Muscle of leg (tissue), 11 donors: Measurements from ENCODE around the gene CBX1. TPM values are rescaled to one million over a fixed set of nuclear protein-coding genes. Genes with fewer than 3 reads are reported as not detected.

ENCODE experiments used
- DNase-seq: peaks from one replicate; pipeline ENCODE4 v3.0.0; 2013
- H3K27ac ChIP-seq: one replicate; pipeline ENCODE4 v1.5.1; 2013; ENCODE audit warnings: mild to moderate bottlenecking, low read length, control low read depth
- H3K27me3 ChIP-seq: one replicate; pipeline ENCODE4 v1.6.1; 2013; ENCODE audit warnings: low read length; ENCODE audit not compliant: control insufficient read depth, insufficient read depth
- H3K36me3 ChIP-seq: one replicate; pipeline ENCODE4 v1.6.1; 2013; ENCODE audit warnings: low read length; ENCODE audit not compliant: control insufficient read depth, insufficient read depth
- H3K4me1 ChIP-seq: one replicate; pipeline ENCODE4 v1.6.1; 2013; ENCODE audit warnings: low read length; ENCODE audit not compliant: control insufficient read depth, insufficient read depth
- H3K4me3 ChIP-seq: one replicate; pipeline ENCODE4 v1.5.1; 2013; ENCODE audit warnings: low read length, control low read depth
- H3K9me3 ChIP-seq: replicated peaks from 2 replicates; pipeline ENCODE4 v1.6.1; 2013; ENCODE audit warnings: low read depth, low read length; ENCODE audit not compliant: control insufficient read depth
- WGBS: methylation state at CpG from one replicate; pipeline ENCODE4 v1.1.5; 2013; ENCODE audit warnings: missing lambda C conversion rate; ENCODE audit not compliant: insufficient coverage; 5-methylcytosine and 5-hydroxymethylcytosine counted together
- polyA plus RNA-seq, 8 donors: library from polyadenylated mRNA; unstranded; fragments of 120-200 nt; gene quantifications; one replicate each; pipeline versions ENCODE4 v1.2.1 to v1.2.3, GENCODE V29; 2013; ENCODE audit warnings: inconsistent platforms in 1 of 8, low replicate concordance in 1 of 8; ENCODE audit not compliant: insufficient read length in 8 of 8, insufficient read depth in 1 of 8
- total RNA-seq: library from RNA; stranded (reverse); fragments of 120-200 nt; gene quantifications from one replicate; pipeline ENCODE4 v1.2.4, GENCODE V29; 2013

CBX1 gene
- total and polyA plus RNA-seq, 9 donors = 54.0 to 118 (median 87.4) TPM

- no CpG with 5 or more reads among the region's 1 CpG for WGBS
- Histone ChIP-seq H3K36me3 (peaks cover 62% of the 10 kb centered on the region), H3K27me3 (no peaks in the 10 kb centered on the region), H3K9me3 (no peaks in the 10 kb centered on the region), H3K4me3 (no peak overlapping the region), H3K4me1 (peaks cover 3% of the 10 kb centered on the region), H3K27ac (no peak overlapping the region)
- DNase-seq = no peak
Observed at GRCh38 chr17:48066192-48066591, 35.1 kb downstream of the CBX1 start.

GRCh38 chr17:48064638-48065037 is 36.6 kb downstream of the CBX1 start:
- peaks cover 65% of the 10 kb centered on the region for H3K36me3 ChIP-seq
- H3K27me3 ChIP-seq = no peaks in the 10 kb centered on the region
- WGBS = no CpG with 5 or more reads among the region's 3 CpGs
- no peaks in the 10 kb centered on the region for H3K9me3 ChIP-seq
- H3K4me1 ChIP-seq = peaks cover 3% of the 10 kb centered on the region
- no peak overlapping the region for H3K4me3 ChIP-seq
- peak overlapping the region; percentile 62 for H3K27ac ChIP-seq
- peak; percentile 35 for DNase-seq

GRCh38 chr17:48062273-48062672 is 39.0 kb downstream of the CBX1 start:
- WGBS = 97% methylated on average over 5 of the region's 7 CpGs
- Histone ChIP-seq H3K9me3 (no peaks in the 10 kb centered on the region), H3K4me3 (no peak overlapping the region), H3K27ac (no peak overlapping the region), H3K27me3 (no peaks in the 10 kb centered on the region), H3K36me3 (peaks cover 79% of the 10 kb centered on the region), H3K4me1 (peaks cover 3% of the 10 kb centered on the region)
- no peak for DNase-seq

- H3K9me3 ChIP-seq = no peaks in the 10 kb centered on the region
- DNase-seq = no peak
- no peaks in the 10 kb centered on the region for H3K27me3 ChIP-seq
- WGBS = 73% methylated on average over 3 of the region's 7 CpGs
- peaks cover 8% of the 10 kb centered on the region for H3K4me1 ChIP-seq
- peaks cover 84% of the 10 kb centered on the region for H3K36me3 ChIP-seq
- no peak overlapping the region for H3K4me3 ChIP-seq
- no peak overlapping the region for H3K27ac ChIP-seq
Observed at GRCh38 chr17:48060249-48060648, 41.0 kb downstream of the CBX1 start.

- peaks cover 19% of the 10 kb centered on the region for H3K4me1 ChIP-seq
- H3K4me3 ChIP-seq = no peak overlapping the region
Observed at GRCh38 chr17:48059125-48059668, 42.1 kb downstream of the CBX1 start.

GRCh38 chr17:48058393-48059124 is 42.7 kb downstream of the CBX1 start:
- Histone ChIP-seq H3K4me1 (peaks cover 23% of the 10 kb centered on the region), H3K4me3 (no peak overlapping the region), H3K27ac (no peak overlapping the region), H3K27me3 (no peaks in the 10 kb centered on the region), H3K9me3 (no peaks in the 10 kb centered on the region), H3K36me3 (peaks cover 85% of the 10 kb centered on the region)
- DNase-seq = no peak
- WGBS = 84% methylated on average over 9 of the region's 11 CpGs

More at GRCh38 chr17:48059125-48059668, 42.1 kb downstream of the CBX1 start:
- no peaks in the 10 kb centered on the region for H3K27me3 ChIP-seq
- H3K36me3 ChIP-seq = peaks cover 83% of the 10 kb centered on the region
- WGBS = 92% methylated on average over 31 of the region's 32 CpGs
- no peak for DNase-seq
- H3K27ac ChIP-seq = no peak overlapping the region
- H3K9me3 ChIP-seq = no peaks in the 10 kb centered on the region

GRCh38 chr17:48057626-48058025 is 43.7 kb downstream of the CBX1 start:
- H3K4me1 ChIP-seq = peaks cover 32% of the 10 kb centered on the region
- H3K27ac ChIP-seq = no peak overlapping the region
- no CpG with 5 or more reads among the region's 4 CpGs for WGBS
- H3K27me3 ChIP-seq = no peaks in the 10 kb centered on the region
- no peak for DNase-seq
- no peak overlapping the region for H3K4me3 ChIP-seq
- H3K36me3 ChIP-seq = peaks cover 93% of the 10 kb centered on the region
- H3K9me3 ChIP-seq = no peaks in the 10 kb centered on the region

GRCh38 chr17:48056879-48057278 is 44.4 kb downstream of the CBX1 start:
- Histone ChIP-seq H3K27me3 (no peaks in the 10 kb centered on the region), H3K36me3 (peaks cover 93% of the 10 kb centered on the region), H3K9me3 (no peaks in the 10 kb centered on the region), H3K4me1 (peaks cover 39% of the 10 kb centered on the region), H3K27ac (no peak overlapping the region), H3K4me3 (no peak overlapping the region)
- 66% methylated on average over 2 of the region's 2 CpGs for WGBS
- DNase-seq = no peak

GRCh38 chr17:48056246-48056745 is 45.0 kb downstream of the CBX1 start:
- H3K9me3 ChIP-seq = no peaks in the 10 kb centered on the region
- peaks cover 45% of the 10 kb centered on the region for H3K4me1 ChIP-seq
- H3K4me3 ChIP-seq = no peak overlapping the region
- DNase-seq = no peak
- H3K27me3 ChIP-seq = no peaks in the 10 kb centered on the region
- no peak overlapping the region for H3K27ac ChIP-seq
- 82% methylated on average over 2 of the region's 10 CpGs for WGBS
- peaks cover 93% of the 10 kb centered on the region for H3K36me3 ChIP-seq

- Histone ChIP-seq H3K27ac (no peak overlapping the region), H3K9me3 (no peaks in the 10 kb centered on the region), H3K4me1 (peaks cover 51% of the 10 kb centered on the region), H3K36me3 (peaks cover 95% of the 10 kb centered on the region), H3K27me3 (no peaks in the 10 kb centered on the region), H3K4me3 (no peak overlapping the region)
- no peak for DNase-seq
- WGBS = 60% methylated on average over 2 of the region's 5 CpGs
Observed at GRCh38 chr17:48055531-48056245, 45.6 kb downstream of the CBX1 start.
